Stimulated activated naive B cell treated with anti-CD40 and anti-IgM and Interleukin-4, amounts not matched to agents 10 μg/mL and 1 μg/mL and 100 μg/mL, for 72 hours (primary cell): Measurements from ENCODE around the gene JAM2.
A peak's percentile ranks its signal among the peaks of the same experiment; 100 is the strongest.

ENCODE experiments used
- ATAC-seq, 2 donors: fragments of 150-1000 bp; cut with Tn5 transposase; replicated peaks; 2 replicates each; pipeline ENCODE4 v1.10.0; 2021; ENCODE audit warnings: moderate library complexity in 1 of 2
- DNase-seq: peaks from one replicate; pipeline ENCODE4 v3.0.0; 2021
- H3K27ac Mint-ChIP-seq: one replicate; pipeline ENCODE4 v1.8.0; 2022; ENCODE audit warnings: mild to moderate bottlenecking, mixed read lengths
- H3K27me3 Mint-ChIP-seq, 2 donors: one replicate each; pipeline ENCODE4 v1.8.0; 2022; ENCODE audit warnings: mixed read lengths in 2 of 2
- H3K36me3 Mint-ChIP-seq, 2 donors: one replicate each; pipeline ENCODE4 v1.8.0; 2022; ENCODE audit warnings: mixed read lengths in 2 of 2, mild to moderate bottlenecking in 1 of 2
- H3K4me1 Mint-ChIP-seq, 2 donors: one replicate each; pipeline ENCODE4 v1.8.0; 2022; ENCODE audit warnings: mixed read lengths in 2 of 2, mild to moderate bottlenecking in 1 of 2
- H3K4me3 Mint-ChIP-seq, 2 donors: one replicate each; pipeline ENCODE4 v1.8.0; 2022; ENCODE audit warnings: mild to moderate bottlenecking in 2 of 2, mixed read lengths in 2 of 2, moderate library complexity in 1 of 2
- H3K9me3 Mint-ChIP-seq, 2 donors: one replicate each; pipeline ENCODE4 v1.8.0; 2022; ENCODE audit warnings: mixed read lengths in 2 of 2, mild to moderate bottlenecking in 1 of 2

Gene JAM2

GRCh38 chr21:25636727-25637126, 2.3 kb upstream of the JAM2 start:
- H3K4me3 Mint-ChIP-seq, result no peak overlapping the region
- H3K27ac Mint-ChIP-seq, result no peak overlapping the region
- H3K27me3 Mint-ChIP-seq, result peaks cover 0 to 10% of the 10 kb centered on the region in 2 donors
- DNase-seq, result no peak
- peaks cover 16 to 31% of the 10 kb centered on the region in 2 donors for H3K4me1 Mint-ChIP-seq
- H3K9me3 Mint-ChIP-seq, result peaks cover 0 to 3% of the 10 kb centered on the region in 2 donors
- ATAC-seq, result no peak
- H3K36me3 Mint-ChIP-seq, result peaks cover 0 to 2% of the 10 kb centered on the region in 2 donors

GRCh38 chr21:25637851-25638659, 1.0 kb upstream of the JAM2 start:
- Mint-ChIP-seq H3K4me1 (peaks cover 16 to 31% of the 10 kb centered on the region in 2 donors), H3K9me3 (peaks cover 0 to 3% of the 10 kb centered on the region in 2 donors), H3K4me3 (peak overlapping the region; percentile 80 to 93), H3K27me3 (peaks cover 0 to 10% of the 10 kb centered on the region in 2 donors), H3K27ac (peak overlapping the region; percentile 52), H3K36me3 (peaks cover 0 to 2% of the 10 kb centered on the region in 2 donors)
- ATAC-seq (no peak), DNase-seq (no peak)

GRCh38 chr21:25639551-25640201, 618 bp downstream of the JAM2 start:
- peaks cover 0 to 3% of the 10 kb centered on the region in 2 donors for H3K9me3 Mint-ChIP-seq
- H3K4me1 Mint-ChIP-seq, result peaks cover 16 to 31% of the 10 kb centered on the region in 2 donors
- peak overlapping the region; percentile 80 to 93 for H3K4me3 Mint-ChIP-seq
- peak; percentile 44 for DNase-seq
- H3K27me3 Mint-ChIP-seq, result peaks cover 0 to 10% of the 10 kb centered on the region in 2 donors
- peaks cover 0 to 2% of the 10 kb centered on the region in 2 donors for H3K36me3 Mint-ChIP-seq
- peak; percentile 83 to 84 for ATAC-seq
- peak overlapping the region; percentile 52 for H3K27ac Mint-ChIP-seq

- Mint-ChIP-seq H3K36me3 (peaks cover 0 to 2% of the 10 kb centered on the region in 2 donors), H3K27me3 (peaks cover 0 to 10% of the 10 kb centered on the region in 2 donors), H3K9me3 (peaks cover 0 to 3% of the 10 kb centered on the region in 2 donors), H3K4me1 (peaks cover 16 to 31% of the 10 kb centered on the region in 2 donors), H3K27ac (peak overlapping the region; percentile 52), H3K4me3 (peak overlapping the region; percentile 80 to 93)
- DNase-seq, result peak; percentile 13
- ATAC-seq, result peak; percentile 51 to 52
Observed at GRCh38 chr21:25640202-25640942, 1.3 kb downstream of the JAM2 start.

GRCh38 chr21:25640943-25641292, 1.9 kb downstream of the JAM2 start:
- peak overlapping the region; percentile 31 for H3K27ac Mint-ChIP-seq
- peaks cover 16 to 31% of the 10 kb centered on the region in 2 donors for H3K4me1 Mint-ChIP-seq
- ATAC-seq (no peak), DNase-seq (no peak)
- H3K4me3 Mint-ChIP-seq, result peak overlapping the region; percentile 80 to 93
- H3K27me3 Mint-ChIP-seq, result peaks cover 0 to 9% of the 10 kb centered on the region in 2 donors
- peaks cover 0 to 2% of the 10 kb centered on the region in 2 donors for H3K36me3 Mint-ChIP-seq
- peaks cover 0 to 3% of the 10 kb centered on the region in 2 donors for H3K9me3 Mint-ChIP-seq

- Mint-ChIP-seq H3K4me1 (peaks cover 21 to 30% of the 10 kb centered on the region in 2 donors), H3K27ac (no peak overlapping the region), H3K4me3 (no peak overlapping the region), H3K27me3 (no peaks in the 10 kb centered on the region), H3K9me3 (no peaks in the 10 kb centered on the region), H3K36me3 (no peaks in the 10 kb centered on the region)
- no peak for DNase-seq
- no peak for ATAC-seq
Observed at GRCh38 chr21:25643486-25643885, 4.4 kb downstream of the JAM2 start.

GRCh38 chr21:25646474-25646873, 7.4 kb downstream of the JAM2 start:
- DNase-seq, result no peak
- Mint-ChIP-seq H3K9me3 (peaks cover 0 to 2% of the 10 kb centered on the region in 2 donors), H3K4me1 (peaks cover 15% of the 10 kb centered on the region in 2 donors), H3K36me3 (peaks cover 0 to 5% of the 10 kb centered on the region in 2 donors), H3K27me3 (no peaks in the 10 kb centered on the region), H3K27ac (no peak overlapping the region), H3K4me3 (no peak overlapping the region)
- ATAC-seq, result no peak

GRCh38 chr21:25647647-25648046, 8.6 kb downstream of the JAM2 start:
- H3K27ac Mint-ChIP-seq, result peak overlapping the region; percentile 37
- peaks cover 0 to 5% of the 10 kb centered on the region in 2 donors for H3K36me3 Mint-ChIP-seq
- no peak for DNase-seq
- H3K9me3 Mint-ChIP-seq, result peaks cover 0 to 2% of the 10 kb centered on the region in 2 donors
- peak; percentile 51 to 60 for ATAC-seq
- H3K4me1 Mint-ChIP-seq, result peaks cover 15% of the 10 kb centered on the region in 2 donors
- H3K4me3 Mint-ChIP-seq, result peak overlapping the region in 1 of 2 donors; percentile 53
- H3K27me3 Mint-ChIP-seq, result no peaks in the 10 kb centered on the region

- DNase-seq, result no peak
- H3K4me1 Mint-ChIP-seq, result peaks cover 15% of the 10 kb centered on the region in 2 donors
- peak overlapping the region; percentile 20 for H3K27ac Mint-ChIP-seq
- H3K36me3 Mint-ChIP-seq, result peaks cover 0 to 5% of the 10 kb centered on the region in 2 donors
- H3K4me3 Mint-ChIP-seq, result no peak overlapping the region
- peaks cover 0 to 2% of the 10 kb centered on the region in 2 donors for H3K9me3 Mint-ChIP-seq
- H3K27me3 Mint-ChIP-seq, result no peaks in the 10 kb centered on the region
- ATAC-seq, result no peak
Observed at GRCh38 chr21:25649146-25649545, 10.1 kb downstream of the JAM2 start.

- Mint-ChIP-seq H3K9me3 (peaks cover 3 to 4% of the 10 kb centered on the region in 2 donors), H3K36me3 (no peaks in the 10 kb centered on the region), H3K27me3 (no peaks in the 10 kb centered on the region), H3K27ac (no peak overlapping the region), H3K4me3 (no peak overlapping the region), H3K4me1 (no peaks in the 10 kb centered on the region)
- ATAC-seq, result no peak
- no peak for DNase-seq
Observed at GRCh38 chr21:25656412-25656811, 17.4 kb downstream of the JAM2 start.

- ATAC-seq (no peak), DNase-seq (no peak)
- H3K4me3 Mint-ChIP-seq, result no peak overlapping the region
- no peaks in the 10 kb centered on the region for H3K4me1 Mint-ChIP-seq
- H3K27me3 Mint-ChIP-seq, result no peaks in the 10 kb centered on the region
- peaks cover 3 to 4% of the 10 kb centered on the region in 2 donors for H3K9me3 Mint-ChIP-seq
- no peaks in the 10 kb centered on the region for H3K36me3 Mint-ChIP-seq
- H3K27ac Mint-ChIP-seq, result no peak overlapping the region
Observed at GRCh38 chr21:25657140-25657539, 18.1 kb downstream of the JAM2 start.

- no peak overlapping the region for H3K27ac Mint-ChIP-seq
- no peaks in the 10 kb centered on the region for H3K27me3 Mint-ChIP-seq
- H3K4me3 Mint-ChIP-seq, result no peak overlapping the region
- peaks cover 3 to 4% of the 10 kb centered on the region in 2 donors for H3K9me3 Mint-ChIP-seq
- no peaks in the 10 kb centered on the region for H3K4me1 Mint-ChIP-seq
- ATAC-seq (no peak), DNase-seq (no peak)
- H3K36me3 Mint-ChIP-seq, result no peaks in the 10 kb centered on the region
Observed at GRCh38 chr21:25658427-25659035, 19.5 kb downstream of the JAM2 start.

GRCh38 chr21:25660233-25660632, 21.2 kb downstream of the JAM2 start:
- DNase-seq, result no peak
- H3K9me3 Mint-ChIP-seq, result no peaks in the 10 kb centered on the region
- no peaks in the 10 kb centered on the region for H3K36me3 Mint-ChIP-seq

GRCh38 chr21:25664491-25664931, 25.5 kb downstream of the JAM2 start:
- Mint-ChIP-seq H3K27me3 (no peaks in the 10 kb centered on the region), H3K4me1 (no peaks in the 10 kb centered on the region), H3K36me3 (no peaks in the 10 kb centered on the region), H3K9me3 (no peaks in the 10 kb centered on the region), H3K4me3 (no peak overlapping the region), H3K27ac (no peak overlapping the region)
- DNase-seq, result no peak
- ATAC-seq, result no peak

More at GRCh38 chr21:25660233-25660632, 21.2 kb downstream of the JAM2 start:
- Mint-ChIP-seq H3K27me3 (no peaks in the 10 kb centered on the region), H3K4me1 (no peaks in the 10 kb centered on the region), H3K4me3 (no peak overlapping the region), H3K27ac (no peak overlapping the region)
- no peak for ATAC-seq
